ENCODE results near the gene CDCA5. TPM values are rescaled to one million over a fixed set of nuclear protein-coding genes. Genes with fewer than 3 reads are reported as not detected.

CDCA5 gene
- total RNA-seq, 1 experiment from 2014 or later, result 72.1 TPM

DNA sequence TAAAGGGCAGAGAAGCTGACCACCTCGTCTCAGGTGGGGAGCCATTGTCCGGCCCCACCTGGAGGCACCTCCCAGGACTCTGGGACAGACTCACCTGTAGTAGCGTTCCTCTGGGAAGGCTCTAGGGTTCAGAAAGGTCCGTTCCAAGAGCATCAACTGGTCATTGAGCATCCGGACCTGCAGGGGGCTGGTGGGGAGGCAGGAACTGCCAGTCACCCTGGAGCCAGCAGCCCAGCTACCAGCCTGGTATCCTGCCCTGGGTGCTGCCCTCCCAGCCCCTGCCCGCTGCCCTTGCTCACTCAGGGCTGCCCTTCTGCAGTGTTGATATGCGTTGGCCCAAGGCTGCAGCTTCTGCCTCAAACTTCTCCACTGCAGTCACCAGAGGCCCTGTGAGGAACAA, 38.1 kb downstream of the CDCA5 start:
- DNase-seq (ENCODE audit: low read depth, low spot score) (no peak), ATAC-seq (no peak)
- RAD21 ChIA-PET (ENCODE audit: low non-redundant PET in 1 of 2, low total read pairs in 2 of 2, uncharacterized antibody in 2 of 2, unreplicated experiment in 2 of 2), result no interaction called here
- H3K27ac ChIP-seq (ENCODE audit: low read depth, low read length), result no peak overlapping the region
- H3K79me2 ChIP-seq (ENCODE audit: insufficient read depth, low read length), result peaks cover 25% of the 10 kb centered on the region
- CTCF ChIA-PET, result no interaction called here
- no peaks in the 10 kb centered on the region for H4K20me1 ChIP-seq (ENCODE audit: insufficient read depth)
- H3K4me3 ChIP-seq (replicated peaks in 1 of 2; ENCODE audit: low read depth in 1 of 2, low read length in 2 of 2), result no peak overlapping the region
- H3K36me3 ChIP-seq (ENCODE audit: control insufficient read depth in 1 of 2, insufficient read depth in 2 of 2, low read length in 2 of 2), result peaks cover 2 to 8% of the 10 kb centered on the region in 2 experiments; a peak in 2 of 4 replicates
- H2AFZ ChIP-seq (ENCODE audit: low read depth, low read length, poor library complexity, severe bottlenecking), result no peak overlapping the region
- peaks cover 15 to 28% of the 10 kb centered on the region in 2 experiments for H3K4me1 ChIP-seq (ENCODE audit: control insufficient read depth in 1 of 2, insufficient read depth in 2 of 2, low read length in 2 of 2)
- POLR2A ChIA-PET, result interaction anchor here (0.7 to 1.0 kb wide), 2 partner anchors 9 to 377 kb away, joined by 3 read pairs; partner anchors contain the start of gene NEAT1
- H3K9ac ChIP-seq (ENCODE audit: low read length), result no peak overlapping the region
- no peak for TF ChIP-seq SP1 (IDR thresholded peaks at IDR 0.05; ENCODE audit: low read depth)
- TF ChIP-seq, protein P1, sequence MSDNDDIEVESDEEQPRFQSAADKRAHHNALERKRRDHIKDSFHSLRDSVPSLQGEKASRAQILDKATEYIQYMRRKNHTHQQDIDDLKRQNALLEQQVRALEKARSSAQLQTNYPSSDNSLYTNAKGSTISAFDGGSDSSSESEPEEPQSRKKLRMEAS (IDR thresholded peaks at IDR 0.05), result no peak
- TF ChIP-seq, protein P2, sequence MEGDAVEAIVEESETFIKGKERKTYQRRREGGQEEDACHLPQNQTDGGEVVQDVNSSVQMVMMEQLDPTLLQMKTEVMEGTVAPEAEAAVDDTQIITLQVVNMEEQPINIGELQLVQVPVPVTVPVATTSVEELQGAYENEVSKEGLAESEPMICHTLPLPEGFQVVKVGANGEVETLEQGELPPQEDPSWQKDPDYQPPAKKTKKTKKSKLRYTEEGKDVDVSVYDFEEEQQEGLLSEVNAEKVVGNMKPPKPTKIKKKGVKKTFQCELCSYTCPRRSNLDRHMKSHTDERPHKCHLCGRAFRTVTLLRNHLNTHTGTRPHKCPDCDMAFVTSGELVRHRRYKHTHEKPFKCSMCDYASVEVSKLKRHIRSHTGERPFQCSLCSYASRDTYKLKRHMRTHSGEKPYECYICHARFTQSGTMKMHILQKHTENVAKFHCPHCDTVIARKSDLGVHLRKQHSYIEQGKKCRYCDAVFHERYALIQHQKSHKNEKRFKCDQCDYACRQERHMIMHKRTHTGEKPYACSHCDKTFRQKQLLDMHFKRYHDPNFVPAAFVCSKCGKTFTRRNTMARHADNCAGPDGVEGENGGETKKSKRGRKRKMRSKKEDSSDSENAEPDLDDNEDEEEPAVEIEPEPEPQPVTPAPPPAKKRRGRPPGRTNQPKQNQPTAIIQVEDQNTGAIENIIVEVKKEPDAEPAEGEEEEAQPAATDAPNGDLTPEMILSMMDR (IDR thresholded peaks at IDR 0.05 in 2 of 3, conservative IDR thresholded peaks at IDR 0.05 in 1 of 3; ENCODE audit: borderline replicate concordance in 1 of 3, insufficient read depth in 1 of 3, low read depth in 2 of 3, low read length in 2 of 3), result no peak
- TF ChIP-seq EZH2phosphoT487 (IDR thresholded peaks at IDR 0.05; ENCODE audit: borderline replicate concordance), result no peak
- TF ChIP-seq POLR2AphosphoS5 (IDR thresholded peaks at IDR 0.05; ENCODE audit: low read depth, low read length), result no peak
- TF ChIP-seq ZNF274 (IDR thresholded peaks at IDR 0.05; ENCODE audit: low read depth, low read length), result no peak
- H3K27me3 ChIP-seq (ENCODE audit: insufficient read depth, low read length), result no peaks in the 10 kb centered on the region
- no peaks in the 10 kb centered on the region for H3K9me3 ChIP-seq (ENCODE audit: control insufficient read depth in 1 of 2, insufficient read depth in 1 of 2, low read depth in 1 of 2, low read length in 2 of 2)
- H3K9me2 ChIP-seq (ENCODE audit: insufficient read depth), result no peaks in the 10 kb centered on the region
- intact Hi-C loops (cut with micrococcal nuclease), result no loop called here
- BruUV-seq (replicated peaks), result no TSS peak
- H3K4me2 ChIP-seq (ENCODE audit: low read length), result no peak overlapping the region

DNA sequence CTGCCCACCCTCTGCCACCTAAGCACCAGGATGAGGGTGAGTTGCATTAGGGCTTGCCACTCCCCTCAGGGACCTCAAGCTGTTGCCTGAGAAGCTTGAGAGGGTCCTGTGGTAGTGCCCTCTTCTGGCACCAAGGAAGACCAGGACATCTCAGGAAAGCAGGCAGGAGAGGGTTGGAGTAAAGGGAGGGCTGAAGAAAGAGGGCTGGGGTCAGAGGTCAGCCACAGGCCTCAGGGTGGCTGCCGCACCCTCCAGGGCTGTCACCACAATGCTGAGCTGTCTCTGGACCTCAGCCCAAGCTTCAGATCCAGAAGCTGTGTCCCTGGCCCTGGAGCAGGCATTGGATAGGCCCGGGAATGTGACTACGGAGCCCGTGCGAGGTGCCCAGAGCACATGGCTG, 38.8 kb downstream of the CDCA5 start:
- peaks cover 21 to 34% of the 10 kb centered on the region in 2 experiments for H3K4me1 ChIP-seq (ENCODE audit: control insufficient read depth in 1 of 2, insufficient read depth in 2 of 2, low read length in 2 of 2)
- H3K9me3 ChIP-seq (ENCODE audit: control insufficient read depth in 1 of 2, insufficient read depth in 1 of 2, low read depth in 1 of 2, low read length in 2 of 2), result no peaks in the 10 kb centered on the region
- H3K9me2 ChIP-seq (ENCODE audit: insufficient read depth), result no peaks in the 10 kb centered on the region
- peaks cover 25% of the 10 kb centered on the region for H3K79me2 ChIP-seq (ENCODE audit: insufficient read depth, low read length)
- BruUV-seq (replicated peaks), result no TSS peak
- no peak overlapping the region for H3K27ac ChIP-seq (ENCODE audit: low read depth, low read length)
- ChIA-PET CTCF (no interaction called here), POLR2A (interaction anchor here (1.0 kb wide), 1 partner anchor 378 kb away, joined by 3 read pairs; the partner anchor contains the start of gene NEAT1), RAD21 (ENCODE audit: low non-redundant PET in 1 of 2, low total read pairs in 2 of 2, uncharacterized antibody in 2 of 2, unreplicated experiment in 2 of 2) (no interaction called here)
- DNase-seq (ENCODE audit: low read depth, low spot score) (no peak), ATAC-seq (no peak)
- H3K4me3 ChIP-seq (replicated peaks in 1 of 2; ENCODE audit: low read depth in 1 of 2, low read length in 2 of 2), result no peak overlapping the region
- no peaks in the 10 kb centered on the region for H3K27me3 ChIP-seq (ENCODE audit: insufficient read depth, low read length)
- H3K4me2 ChIP-seq (ENCODE audit: low read length), result no peak overlapping the region
- peaks cover 2 to 8% of the 10 kb centered on the region in 2 experiments; a peak in 2 of 4 replicates for H3K36me3 ChIP-seq (ENCODE audit: control insufficient read depth in 1 of 2, insufficient read depth in 2 of 2, low read length in 2 of 2)
- intact Hi-C loops (cut with micrococcal nuclease), result no loop called here
- no peaks in the 10 kb centered on the region for H4K20me1 ChIP-seq (ENCODE audit: insufficient read depth)
- H3K9ac ChIP-seq (ENCODE audit: low read length), result no peak overlapping the region
- H2AFZ ChIP-seq (ENCODE audit: low read depth, low read length, poor library complexity, severe bottlenecking), result no peak overlapping the region
- no peak for TF ChIP-seq CBX3 (IDR thresholded peaks at IDR 0.05; ENCODE audit: low read depth)
- TF ChIP-seq YY1 (IDR thresholded peaks at IDR 0.05; ENCODE audit: extremely low read depth, insufficient replicate concordance, low read depth, low read length), result no peak
- TF ChIP-seq CEBPB (IDR thresholded peaks at IDR 0.05; ENCODE audit: low read depth), result no peak
- TF ChIP-seq TCF7L2 (IDR thresholded peaks at IDR 0.05; ENCODE audit: borderline replicate concordance, extremely low read depth, insufficient read depth, insufficient read length), result no peak
- TF ChIP-seq POLR2A (IDR thresholded peaks at IDR 0.05; ENCODE audit: borderline replicate concordance, extremely low read depth, insufficient read depth, insufficient read length), result no peak
- TF ChIP-seq SP1 (IDR thresholded peaks at IDR 0.05; ENCODE audit: low read depth), result no peak
- TF ChIP-seq ZFX (IDR thresholded peaks at IDR 0.05), result no peak
- no peak for TF ChIP-seq EGR1 (IDR thresholded peaks at IDR 0.05; ENCODE audit: low read depth)
- TF ChIP-seq, protein P3, sequence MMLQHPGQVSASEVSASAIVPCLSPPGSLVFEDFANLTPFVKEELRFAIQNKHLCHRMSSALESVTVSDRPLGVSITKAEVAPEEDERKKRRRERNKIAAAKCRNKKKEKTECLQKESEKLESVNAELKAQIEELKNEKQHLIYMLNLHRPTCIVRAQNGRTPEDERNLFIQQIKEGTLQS (IDR thresholded peaks at IDR 0.05), result no peak
- no peak for TF ChIP-seq EZH2 (IDR thresholded peaks at IDR 0.05)
- TF ChIP-seq, protein P1 (IDR thresholded peaks at IDR 0.05), result no peak
- no peak for TF ChIP-seq JUND (IDR thresholded peaks at IDR 0.05)
